ENCODE data around the gene TMEM74B.

DNA sequence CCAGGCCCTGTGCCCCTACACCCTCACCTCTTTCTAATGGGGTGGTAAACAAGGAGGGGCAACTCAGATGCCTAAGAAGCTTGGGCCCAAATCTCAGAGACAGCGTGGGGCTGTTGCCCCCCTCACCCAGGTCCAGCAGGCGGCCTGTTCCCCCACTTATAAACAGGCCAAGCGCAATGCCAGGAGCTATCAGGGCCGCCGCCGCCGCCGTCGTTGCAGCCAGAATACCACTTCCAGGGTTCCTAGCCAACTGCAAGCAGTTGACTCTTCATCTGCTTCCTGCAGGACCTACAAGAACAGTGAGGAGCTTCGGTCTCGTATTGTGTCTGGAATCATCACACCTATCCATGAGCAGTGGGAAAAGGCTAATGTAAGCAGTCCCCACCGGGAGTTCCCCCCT, 49.9 kb downstream of the TMEM74B start:
- TF ChIP-seq, protein P1, sequence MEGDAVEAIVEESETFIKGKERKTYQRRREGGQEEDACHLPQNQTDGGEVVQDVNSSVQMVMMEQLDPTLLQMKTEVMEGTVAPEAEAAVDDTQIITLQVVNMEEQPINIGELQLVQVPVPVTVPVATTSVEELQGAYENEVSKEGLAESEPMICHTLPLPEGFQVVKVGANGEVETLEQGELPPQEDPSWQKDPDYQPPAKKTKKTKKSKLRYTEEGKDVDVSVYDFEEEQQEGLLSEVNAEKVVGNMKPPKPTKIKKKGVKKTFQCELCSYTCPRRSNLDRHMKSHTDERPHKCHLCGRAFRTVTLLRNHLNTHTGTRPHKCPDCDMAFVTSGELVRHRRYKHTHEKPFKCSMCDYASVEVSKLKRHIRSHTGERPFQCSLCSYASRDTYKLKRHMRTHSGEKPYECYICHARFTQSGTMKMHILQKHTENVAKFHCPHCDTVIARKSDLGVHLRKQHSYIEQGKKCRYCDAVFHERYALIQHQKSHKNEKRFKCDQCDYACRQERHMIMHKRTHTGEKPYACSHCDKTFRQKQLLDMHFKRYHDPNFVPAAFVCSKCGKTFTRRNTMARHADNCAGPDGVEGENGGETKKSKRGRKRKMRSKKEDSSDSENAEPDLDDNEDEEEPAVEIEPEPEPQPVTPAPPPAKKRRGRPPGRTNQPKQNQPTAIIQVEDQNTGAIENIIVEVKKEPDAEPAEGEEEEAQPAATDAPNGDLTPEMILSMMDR (IDR thresholded peaks at IDR 0.05), result no peak
- no peak for TF ChIP-seq POLR2A (IDR thresholded peaks at IDR 0.05)
